Endothelial cell of coronary artery (primary cell): Measurements from ENCODE around the gene OTC. TPM values are rescaled to one million over a fixed set of nuclear protein-coding genes. Genes with fewer than 3 reads are reported as not detected.

Source experiments
- total RNA-seq: library from RNA; depleted of rRNA; stranded (reverse); fragments of >200 nt; gene quantifications from 2 replicates; pipeline ENCODE4 v1.2.3, GENCODE V29; 2014

OTC gene
- not detected in 2 replicates for total RNA-seq

DNA sequence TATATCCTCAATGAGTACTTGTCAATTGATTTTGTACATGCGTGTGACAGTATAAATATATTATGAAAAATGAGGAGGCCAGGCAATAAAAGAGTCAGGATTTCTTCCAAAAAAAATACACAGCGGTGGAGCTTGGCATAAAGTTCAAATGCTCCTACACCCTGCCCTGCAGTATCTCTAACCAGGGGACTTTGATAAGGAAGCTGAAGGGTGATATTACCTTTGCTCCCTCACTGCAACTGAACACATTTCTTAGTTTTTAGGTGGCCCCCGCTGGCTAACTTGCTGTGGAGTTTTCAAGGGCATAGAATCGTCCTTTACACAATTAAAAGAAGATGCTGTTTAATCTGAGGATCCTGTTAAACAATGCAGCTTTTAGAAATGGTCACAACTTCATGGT lies at the start of gene OTC:
Gene OTC (plus strand): TSS at position 243 of the 400 bp plus-strand sequence. CDS start 93 bp downstream, at position 336.

DNA sequence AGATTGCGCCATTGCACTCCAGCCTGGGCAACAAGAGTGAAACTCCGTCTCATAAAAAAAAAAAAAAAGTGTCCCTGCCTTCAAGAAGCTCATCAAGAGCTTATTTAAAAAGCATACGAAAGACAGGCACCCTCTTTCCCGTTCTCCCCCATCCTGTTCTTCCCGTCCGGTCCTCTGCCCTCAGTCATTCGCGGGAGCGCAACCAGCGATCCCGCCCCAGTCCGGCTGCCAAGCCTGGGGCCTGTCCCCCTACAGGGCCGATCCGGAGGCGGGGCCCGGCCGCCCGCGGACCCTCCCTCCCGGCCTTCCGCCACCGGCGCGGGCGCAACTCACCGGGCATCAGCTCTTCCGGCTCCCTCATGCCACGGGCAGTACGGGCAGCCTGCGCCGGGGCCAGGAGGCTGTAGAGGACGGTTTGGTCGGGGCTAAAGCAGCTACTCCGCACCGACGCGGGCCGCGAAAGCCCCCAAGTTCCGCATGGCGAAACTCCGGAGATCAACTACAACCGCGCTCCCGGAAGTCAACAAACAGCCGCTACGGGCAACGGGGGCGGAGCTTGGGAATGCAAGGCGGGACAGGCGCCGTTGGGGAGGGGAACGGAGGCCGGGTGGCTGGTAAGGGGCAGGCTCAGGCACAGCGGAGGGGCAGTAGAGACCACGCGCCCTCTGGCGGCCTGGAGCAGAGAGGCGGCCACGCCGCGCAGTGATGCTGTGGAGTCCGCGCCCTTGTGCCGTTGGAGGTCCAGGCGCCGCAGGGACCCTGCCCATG lies 25.2 kb upstream of the OTC start, which contains the start of gene RPGR:
Gene RPGR (minus strand): TSS at position 503 of the 768 bp plus-strand sequence. CDS start 142 bp downstream, at position 361.

Other genes starting within 250 kb of the OTC start
- 151 and 204 TPM in 2 replicates for gene SRPX, start 131.7 kb upstream of the OTC start, total RNA-seq
- 21.5 and 25.2 TPM in 2 replicates for gene RPGR, start 25.1 kb upstream of the OTC start, total RNA-seq
- 1.5 and 3.7 TPM in 2 replicates for gene TSPAN7, start 208.9 kb downstream of the OTC start, total RNA-seq